Retinal pigment epithelial cell (primary cell): Measurements from ENCODE around the gene GAMT.

Experiments
- DNase-seq: peaks from one replicate; pipeline ENCODE4 v3.0.0-alpha.2; 2010; ENCODE audit warnings: low read depth
- H3K4me3 ChIP-seq: 2 replicates; pipeline ENCODE4 v1.5.1; 2011; ENCODE audit warnings: mild to moderate bottlenecking, low read length, control low read depth, moderate library complexity
- CTCF ChIP-seq: conservative IDR thresholded peaks from 2 replicates; pipeline ENCODE4 v1.5.1; 2011; ENCODE audit warnings: low read depth, low read length, control low read depth, inconsistent platforms

GAMT gene

GRCh38 chr19:1402411-1403070 lies 1.2 kb upstream of the GAMT start:
- TF ChIP-seq CTCF = no peak
- no peak for DNase-seq
- H3K4me3 ChIP-seq = no peak overlapping the region

GRCh38 chr19:1401889-1402217 lies 511 bp upstream of the GAMT start:
- no peak for TF ChIP-seq CTCF
- no peak for DNase-seq
- peak overlapping the region; percentile 8 for H3K4me3 ChIP-seq

- peak overlapping the region; percentile 53 for H3K4me3 ChIP-seq
- no peak for TF ChIP-seq CTCF
- no peak for DNase-seq
Measured at GRCh38 chr19:1400281-1401137, 833 bp downstream of the GAMT start.

GRCh38 chr19:1399745-1400144 lies 1.6 kb downstream of the GAMT start:
- no peak overlapping the region for H3K4me3 ChIP-seq
- TF ChIP-seq CTCF = no peak
- DNase-seq = no peak

- DNase-seq = no peak
- TF ChIP-seq CTCF = no peak
- no peak overlapping the region for H3K4me3 ChIP-seq
Measured at GRCh38 chr19:1399079-1399478, 2.3 kb downstream of the GAMT start.

GRCh38 chr19:1397838-1398237 lies 3.5 kb downstream of the GAMT start:
- DNase-seq = no peak
- no peak for TF ChIP-seq CTCF

More at GRCh38 chr19:1397838-1398237, 3.5 kb downstream of the GAMT start:
- no peak overlapping the region for H3K4me3 ChIP-seq
